ENCODE data around the gene SUFU.

DNA sequence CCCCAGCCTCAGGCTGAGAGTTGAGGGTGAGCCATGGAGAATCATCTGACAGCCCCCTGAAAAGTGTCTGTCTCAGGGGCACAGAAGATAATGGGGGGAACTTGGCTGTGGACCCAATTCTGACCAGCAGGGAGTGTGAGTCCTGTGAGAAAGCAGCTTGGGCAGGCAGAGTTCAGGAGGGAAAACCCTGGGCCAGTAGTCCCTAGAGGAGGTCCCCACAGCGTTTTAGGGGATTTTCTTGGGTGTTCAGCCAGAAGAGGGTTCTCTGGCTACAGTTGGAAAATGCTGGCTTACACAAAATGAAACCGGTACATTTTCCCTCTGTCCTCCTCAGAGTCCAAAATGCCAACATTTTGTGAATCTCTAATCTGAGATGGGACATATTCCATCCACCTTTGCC, 104.7 kb downstream of the SUFU start:
- TF ChIP-seq POLR2AphosphoS5 (IDR thresholded peaks at IDR 0.05; ENCODE audit: low read depth, low read length) (no peak), TAF1 (IDR thresholded peaks at IDR 0.05; ENCODE audit: low read depth, low read length) (no peak), POLR2A (IDR thresholded peaks at IDR 0.05; ENCODE audit: low read depth, low read length) (no peak), SPI1 (IDR thresholded peaks at IDR 0.05; ENCODE audit: low read depth, low read length) (no peak), PAX5 (IDR thresholded peaks at IDR 0.05; ENCODE audit: insufficient read depth, low read length, severe bottlenecking) (no peak), POU2F2 (IDR thresholded peaks at IDR 0.05; ENCODE audit: low read depth, low read length) (no peak)

Data from GM12891 (cell line).